SK-N-SH (cell line): ENCODE measurements around the gene TAC1.

Experiments
- CTCF ChIP-seq: fragments of 200-600 bp; sonication (generic); IDR thresholded peaks from 2 replicates; pipeline ENCODE4 v1.6.1; 2017; ENCODE audit warnings: antibody characterized with exemption, mild to moderate bottlenecking, moderate library complexity
- PBX3 ChIP-seq: IDR thresholded peaks from 2 replicates; pipeline ENCODE4; 2012
- POLR2AphosphoS5 ChIP-seq: IDR thresholded peaks from 2 replicates; pipeline ENCODE4 v1.6.1; 2012; ENCODE audit warnings: low read depth, low read length
- RAD21 ChIP-seq: IDR thresholded peaks from 2 replicates; pipeline ENCODE4 v1.6.1; 2012; ENCODE audit warnings: mild to moderate bottlenecking, low read length
- SMC3 ChIP-seq: IDR thresholded peaks from 2 replicates; pipeline ENCODE4 v1.6.1; 2012; ENCODE audit warnings: low read depth, low read length, improper control_type of control experiment
- TCF12 ChIP-seq: IDR thresholded peaks from 2 replicates; pipeline ENCODE4 v1.4.0; 2012
- ZBTB33 ChIP-seq: IDR thresholded peaks from 2 replicates; pipeline ENCODE4 v1.4.0; 2012; ENCODE audit warnings: low read depth, borderline replicate concordance

GRCh38 chr7:97694355-97694754 is 37.5 kb upstream of the TAC1 start:
- TF ChIP-seq CTCF (no peak), POLR2AphosphoS5 (no peak), SMC3 (no peak), PBX3 (no peak), ZBTB33 (no peak), TCF12 (no peak), RAD21 (no peak)
